Stimulated activated CD4-positive, alpha-beta T cell treated with anti-CD3 and anti-CD28 coated beads, Interleukin-15, amount 100 ng/mL, for 48 hours (primary cell): ENCODE data around the gene DKKL1.

Experiments
- DNase-seq, 2 donors: peaks; one replicate each; pipeline ENCODE4 v3.0.0-alpha.2; 2020; ENCODE audit warnings: low read depth in 2 of 2

The DKKL1 gene

GRCh38 chr19:49422407-49423070 lies 58.9 kb downstream of the DKKL1 start:
- peak in 1 of 2 donors; percentile 49 for DNase-seq

DNA sequence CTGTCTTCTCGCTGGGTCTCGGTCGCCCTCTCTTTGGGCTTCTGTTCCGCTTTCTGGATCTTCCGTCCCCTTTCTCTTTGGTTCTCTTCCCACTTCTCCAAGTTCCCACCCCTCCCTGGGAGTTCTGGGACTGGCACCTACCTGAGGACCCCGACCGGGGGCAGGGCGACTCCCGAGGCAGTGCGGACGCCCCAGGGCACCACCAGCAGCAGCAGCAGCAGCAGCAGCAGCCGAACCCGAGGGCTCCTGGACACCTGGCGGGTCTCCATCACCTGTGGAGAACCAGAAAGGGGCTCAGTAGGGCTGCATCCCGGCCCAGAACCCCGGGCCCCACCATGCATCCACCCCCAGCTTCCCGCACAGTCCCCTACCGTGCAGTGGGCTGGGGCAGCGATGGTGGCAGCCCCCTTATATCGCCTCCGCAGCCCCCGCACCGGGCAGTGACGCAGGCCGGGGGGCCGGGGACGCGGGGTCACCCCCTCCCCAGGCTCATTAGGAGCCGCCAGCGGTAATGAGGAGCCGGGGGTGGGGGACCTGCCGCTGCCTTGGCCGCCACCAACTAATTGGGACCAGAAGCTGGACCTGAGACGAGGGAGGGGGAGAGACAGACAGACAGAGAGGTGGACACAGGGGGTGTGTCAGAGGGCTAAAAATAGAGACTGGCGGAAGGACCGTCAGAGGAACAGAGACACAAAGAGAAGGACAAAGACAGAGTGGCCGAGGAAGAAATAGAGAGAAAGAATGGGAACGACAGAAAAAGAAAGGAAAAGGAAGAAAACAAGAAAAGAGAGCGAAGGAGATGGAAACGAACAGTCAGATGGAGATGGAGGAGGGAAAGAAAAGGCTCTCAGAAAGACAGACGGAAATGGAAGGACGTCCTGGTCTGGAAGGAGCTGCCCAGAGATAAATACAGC lies 59.7 kb downstream of the DKKL1 start, which contains the start of gene PTH2:
PTH2 (minus strand) TSS at position 371 of the 914 bp plus-strand sequence; CDS start at position 269, 102 bp downstream.
- no peak for DNase-seq

GRCh38 chr19:49423985-49424303 lies 60.3 kb downstream of the DKKL1 start:
- no peak for DNase-seq
